ENCODE measurements around the gene MAP4K2. TPM values are rescaled to one million over a fixed set of nuclear protein-coding genes. Genes with fewer than 3 reads are reported as not detected.
A peak's percentile ranks its signal among the peaks of the same experiment; 100 is the strongest.

Gene MAP4K2
- total and polyA plus RNA-seq, 2 experiments from 2014 or later: 9.9 to 42.6 TPM

DNA sequence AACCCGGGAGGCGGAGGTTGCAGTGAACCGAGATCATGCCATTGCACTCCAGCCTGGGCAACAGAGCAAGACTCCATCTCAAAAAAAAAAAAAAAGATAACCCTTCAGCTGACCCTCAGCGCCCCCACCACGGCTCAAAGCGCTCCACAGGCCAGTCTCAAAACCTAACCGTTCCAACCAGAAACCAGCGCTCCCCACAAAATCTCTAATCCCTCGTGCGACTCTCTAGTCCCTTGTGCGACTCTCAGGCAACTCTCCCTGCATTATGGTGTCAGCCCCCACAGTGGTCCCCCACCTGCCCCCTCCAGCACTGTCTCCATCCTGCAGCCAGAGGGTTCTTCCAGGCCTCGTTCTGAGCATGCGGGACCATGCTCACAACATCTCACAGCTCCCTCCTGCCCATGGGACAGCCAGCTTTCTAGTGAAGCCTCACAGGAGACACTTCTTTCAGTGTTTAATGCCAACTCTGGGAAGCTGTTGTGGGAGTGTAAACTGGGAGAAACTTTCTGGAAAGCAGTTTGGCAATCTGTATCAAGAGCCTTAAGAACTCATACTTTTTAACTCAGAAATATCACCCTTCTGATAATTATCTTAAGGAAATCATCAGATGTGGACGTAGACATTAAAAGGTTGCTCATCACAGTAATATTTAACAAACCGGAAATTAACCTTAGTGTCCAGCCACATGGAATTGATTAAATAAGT is 54.9 kb downstream of the MAP4K2 start (continued):
- TF ChIP-seq ZNF331 (CRISPR knock-in tag; IDR thresholded peaks at IDR 0.05; ENCODE audit: low read depth) (no peak), NANOG (IDR thresholded peaks at IDR 0.05; ENCODE audit: borderline replicate concordance) (no peak), EZH2phosphoT487 (IDR thresholded peaks at IDR 0.05; ENCODE audit: unreplicated experiment) (no peak), JUNB (IDR thresholded peaks at IDR 0.05; ENCODE audit: unreplicated experiment) (no peak), EZH2 (IDR thresholded peaks at IDR 0.05; ENCODE audit: low read depth, unreplicated experiment) (no peak), POLR2AphosphoS5 (IDR thresholded peaks at IDR 0.05; ENCODE audit: low read depth) (no peak), CREB1 (CRISPR knock-in tag; IDR thresholded peaks at IDR 0.05; ENCODE audit: low read depth) (no peak), STAT1 (IDR thresholded peaks at IDR 0.05; ENCODE audit: unreplicated experiment) (no peak)
- TF ChIP-seq, protein P1, sequence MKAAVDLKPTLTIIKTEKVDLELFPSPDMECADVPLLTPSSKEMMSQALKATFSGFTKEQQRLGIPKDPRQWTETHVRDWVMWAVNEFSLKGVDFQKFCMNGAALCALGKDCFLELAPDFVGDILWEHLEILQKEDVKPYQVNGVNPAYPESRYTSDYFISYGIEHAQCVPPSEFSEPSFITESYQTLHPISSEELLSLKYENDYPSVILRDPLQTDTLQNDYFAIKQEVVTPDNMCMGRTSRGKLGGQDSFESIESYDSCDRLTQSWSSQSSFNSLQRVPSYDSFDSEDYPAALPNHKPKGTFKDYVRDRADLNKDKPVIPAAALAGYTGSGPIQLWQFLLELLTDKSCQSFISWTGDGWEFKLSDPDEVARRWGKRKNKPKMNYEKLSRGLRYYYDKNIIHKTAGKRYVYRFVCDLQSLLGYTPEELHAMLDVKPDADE (IDR thresholded peaks at IDR 0.05): no peak
- TF ChIP-seq, protein P2, sequence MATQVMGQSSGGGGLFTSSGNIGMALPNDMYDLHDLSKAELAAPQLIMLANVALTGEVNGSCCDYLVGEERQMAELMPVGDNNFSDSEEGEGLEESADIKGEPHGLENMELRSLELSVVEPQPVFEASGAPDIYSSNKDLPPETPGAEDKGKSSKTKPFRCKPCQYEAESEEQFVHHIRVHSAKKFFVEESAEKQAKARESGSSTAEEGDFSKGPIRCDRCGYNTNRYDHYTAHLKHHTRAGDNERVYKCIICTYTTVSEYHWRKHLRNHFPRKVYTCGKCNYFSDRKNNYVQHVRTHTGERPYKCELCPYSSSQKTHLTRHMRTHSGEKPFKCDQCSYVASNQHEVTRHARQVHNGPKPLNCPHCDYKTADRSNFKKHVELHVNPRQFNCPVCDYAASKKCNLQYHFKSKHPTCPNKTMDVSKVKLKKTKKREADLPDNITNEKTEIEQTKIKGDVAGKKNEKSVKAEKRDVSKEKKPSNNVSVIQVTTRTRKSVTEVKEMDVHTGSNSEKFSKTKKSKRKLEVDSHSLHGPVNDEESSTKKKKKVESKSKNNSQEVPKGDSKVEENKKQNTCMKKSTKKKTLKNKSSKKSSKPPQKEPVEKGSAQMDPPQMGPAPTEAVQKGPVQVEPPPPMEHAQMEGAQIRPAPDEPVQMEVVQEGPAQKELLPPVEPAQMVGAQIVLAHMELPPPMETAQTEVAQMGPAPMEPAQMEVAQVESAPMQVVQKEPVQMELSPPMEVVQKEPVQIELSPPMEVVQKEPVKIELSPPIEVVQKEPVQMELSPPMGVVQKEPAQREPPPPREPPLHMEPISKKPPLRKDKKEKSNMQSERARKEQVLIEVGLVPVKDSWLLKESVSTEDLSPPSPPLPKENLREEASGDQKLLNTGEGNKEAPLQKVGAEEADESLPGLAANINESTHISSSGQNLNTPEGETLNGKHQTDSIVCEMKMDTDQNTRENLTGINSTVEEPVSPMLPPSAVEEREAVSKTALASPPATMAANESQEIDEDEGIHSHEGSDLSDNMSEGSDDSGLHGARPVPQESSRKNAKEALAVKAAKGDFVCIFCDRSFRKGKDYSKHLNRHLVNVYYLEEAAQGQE (IDR thresholded peaks at IDR 0.05; ENCODE audit: unreplicated experiment): no peak

DNA sequence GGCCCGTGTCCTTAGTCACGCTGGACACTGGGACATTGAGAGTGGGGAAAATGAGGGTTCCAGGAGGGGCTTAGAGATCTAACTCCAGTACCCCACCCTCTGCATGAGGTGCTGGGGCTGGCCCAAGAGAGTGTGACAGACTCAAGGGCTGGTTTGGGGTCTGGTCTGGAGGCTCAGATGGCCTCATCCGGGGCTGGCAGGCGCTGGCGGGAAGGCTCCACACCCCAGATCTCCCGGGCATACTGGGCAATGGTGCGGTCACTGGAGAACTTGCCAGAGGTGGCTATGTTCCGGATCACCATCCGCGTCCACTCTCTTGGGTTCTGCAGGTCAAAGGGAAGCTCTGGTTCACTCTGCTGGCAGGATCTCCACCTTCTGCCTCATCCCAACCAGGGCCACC is 56.5 kb downstream of the MAP4K2 start:
- Histone ChIP-seq H2AFZ (no peak overlapping the region), H4K20me1 (replicated peaks; ENCODE audit: insufficient read depth) (no peaks in the 10 kb centered on the region), H3K36me3 (ENCODE audit: insufficient read depth) (no peaks in the 10 kb centered on the region), H3K27ac (ENCODE audit: low read depth) (no peak overlapping the region), H3K27me3 (ENCODE audit: insufficient read depth) (peaks cover 27% of the 10 kb centered on the region), H3K4me2 (peak overlapping the region; percentile 98), H3K4me1 (ENCODE audit: insufficient read depth) (peaks cover 6% of the 10 kb centered on the region; the same call in 1 of the 2 replicates), H3K9me2 (ENCODE audit: insufficient read depth) (no peaks in the 10 kb centered on the region), H3K4me3 (peak overlapping the region; percentile 81), H3K79me2 (replicated peaks; ENCODE audit: insufficient read depth) (no peaks in the 10 kb centered on the region), H3F3A (replicated peaks; ENCODE audit: low read depth) (peaks cover 15% of the 10 kb centered on the region)
- ATAC-seq: no peak
- H3K27ac Mint-ChIP-seq: no peak overlapping the region
- H3K27me3 Mint-ChIP-seq (ENCODE audit: insufficient read depth, low read depth, poor library complexity): peaks cover 20% of the 10 kb centered on the region
- peak overlapping the region; percentile 48; the same call in 2 of the 3 replicates for H3K4me3 Mint-ChIP-seq
- no peaks in the 10 kb centered on the region; the same call in 2 of the 3 replicates for H3K9me3 Mint-ChIP-seq
- no peak for DNase-seq (ENCODE audit: low spot score)
- no peaks in the 10 kb centered on the region for H3K36me3 Mint-ChIP-seq (ENCODE audit: low read depth)
- H3K4me1 Mint-ChIP-seq: peaks cover 13% of the 10 kb centered on the region
- TF ChIP-seq EZH2phosphoT487 (IDR thresholded peaks at IDR 0.05; ENCODE audit: unreplicated experiment) (no peak), JUNB (IDR thresholded peaks at IDR 0.05; ENCODE audit: unreplicated experiment) (no peak), CREB1 (CRISPR knock-in tag; IDR thresholded peaks at IDR 0.05; ENCODE audit: low read depth) (no peak), ZNF114 (CRISPR knock-in tag; IDR thresholded peaks at IDR 0.05) (no peak), POLR2AphosphoS5 (IDR thresholded peaks at IDR 0.05; ENCODE audit: low read depth) (no peak), STAT1 (IDR thresholded peaks at IDR 0.05; ENCODE audit: unreplicated experiment) (no peak), NANOG (IDR thresholded peaks at IDR 0.05; ENCODE audit: borderline replicate concordance) (no peak)
- TF ChIP-seq, protein P1 (IDR thresholded peaks at IDR 0.05): no peak
- TF ChIP-seq, protein P3, sequence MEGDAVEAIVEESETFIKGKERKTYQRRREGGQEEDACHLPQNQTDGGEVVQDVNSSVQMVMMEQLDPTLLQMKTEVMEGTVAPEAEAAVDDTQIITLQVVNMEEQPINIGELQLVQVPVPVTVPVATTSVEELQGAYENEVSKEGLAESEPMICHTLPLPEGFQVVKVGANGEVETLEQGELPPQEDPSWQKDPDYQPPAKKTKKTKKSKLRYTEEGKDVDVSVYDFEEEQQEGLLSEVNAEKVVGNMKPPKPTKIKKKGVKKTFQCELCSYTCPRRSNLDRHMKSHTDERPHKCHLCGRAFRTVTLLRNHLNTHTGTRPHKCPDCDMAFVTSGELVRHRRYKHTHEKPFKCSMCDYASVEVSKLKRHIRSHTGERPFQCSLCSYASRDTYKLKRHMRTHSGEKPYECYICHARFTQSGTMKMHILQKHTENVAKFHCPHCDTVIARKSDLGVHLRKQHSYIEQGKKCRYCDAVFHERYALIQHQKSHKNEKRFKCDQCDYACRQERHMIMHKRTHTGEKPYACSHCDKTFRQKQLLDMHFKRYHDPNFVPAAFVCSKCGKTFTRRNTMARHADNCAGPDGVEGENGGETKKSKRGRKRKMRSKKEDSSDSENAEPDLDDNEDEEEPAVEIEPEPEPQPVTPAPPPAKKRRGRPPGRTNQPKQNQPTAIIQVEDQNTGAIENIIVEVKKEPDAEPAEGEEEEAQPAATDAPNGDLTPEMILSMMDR (conservative IDR thresholded peaks at IDR 0.05; ENCODE audit: low read depth in 2 of 2): no peak
- TF ChIP-seq, protein P2 (IDR thresholded peaks at IDR 0.05; ENCODE audit: unreplicated experiment): no peak
